ENCODE data around the gene MRPS27. TPM values are rescaled to one million over a fixed set of nuclear protein-coding genes. Genes with fewer than 3 reads are reported as not detected.
A peak's percentile ranks its signal among the peaks of the same experiment; 100 is the strongest.
"Not testable (repeated sequence)": the region's sequence is repeated elsewhere in the genome, so short reads cannot be mapped to it uniquely, and the experiment has no call there.

MRPS27 gene
- total and polyA plus RNA-seq, 9 of the 15 experiments (the other 6 are each of a cell fraction or from before 2014, with no cell fraction given) = 73.6 to 144 (median 106) TPM

DNA sequence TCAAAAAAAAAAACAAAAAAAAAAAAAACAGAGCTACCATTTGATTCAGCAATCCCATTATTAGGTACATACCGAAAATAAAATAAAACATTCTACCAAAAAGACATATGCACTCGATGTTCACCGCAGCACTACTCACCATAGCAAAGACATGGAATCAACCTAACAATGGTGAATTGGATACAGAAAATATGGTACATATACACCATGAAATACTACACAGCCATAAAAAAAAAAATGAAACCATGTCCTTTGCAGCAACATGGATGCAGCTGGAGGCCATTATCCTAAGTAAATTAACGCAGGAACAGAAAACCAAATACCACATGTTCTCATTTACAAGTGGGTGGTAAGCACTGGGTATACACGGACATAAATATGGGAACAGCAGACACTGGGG, 21.3 kb downstream of the MRPS27 start (continued):
- TF ChIP-seq KAT2B (IDR thresholded peaks at IDR 0.05; ENCODE audit: low read depth, low read length) (no peak), MCM7 (IDR thresholded peaks at IDR 0.05) (no peak), NCOA2 (IDR thresholded peaks at IDR 0.05; ENCODE audit: partially characterized antibody in 2 of 2) (no peak), PTTG1 (tag; IDR thresholded peaks at IDR 0.05; ENCODE audit: low read depth) (no peak), TBL1XR1 (IDR thresholded peaks at IDR 0.05; ENCODE audit: low read length in 2 of 2) (no peak)

DNA sequence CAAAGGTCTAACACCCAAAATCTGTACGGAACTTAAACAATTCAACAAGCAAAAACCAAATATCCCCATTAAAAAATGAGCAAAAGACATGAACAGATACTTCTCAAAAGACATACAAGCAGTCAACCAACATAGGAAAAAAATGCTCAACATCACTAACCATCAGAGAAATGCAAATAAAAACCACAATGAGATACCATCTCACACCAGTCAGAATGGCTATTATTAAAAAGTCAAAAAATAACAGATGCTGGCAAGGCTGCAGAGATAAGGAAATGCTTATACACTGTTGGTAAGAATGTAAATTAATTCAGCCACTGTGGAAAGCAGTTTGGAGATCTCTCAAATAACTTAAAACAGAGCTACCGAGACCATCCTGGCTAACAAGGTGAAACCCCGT, 21.9 kb downstream of the MRPS27 start:
- WGBS (ENCODE audit: insufficient coverage, low coverage, missing lambda C conversion rate) = 92% methylated on average over 3 of the region's 3 CpGs

More for the DNA sequence above, 21.9 kb downstream of the MRPS27 start:
- CTCF ChIA-PET (ENCODE audit: low intra/inter-chr PET ratio); DNase-seq (ENCODE audit: extremely low read depth in 1 of 4, low spot score in 3 of 4); H3K9me3 ChIP-seq (replicated peaks; ENCODE audit: control insufficient read depth, insufficient read depth, low read depth, low read length); H3K27me3 ChIP-seq (ENCODE audit: control insufficient read depth in 2 of 2, insufficient read depth in 2 of 2, low read length in 2 of 2); H3K4me2 ChIP-seq (ENCODE audit: insufficient read depth, low read length); H2AFZ ChIP-seq (ENCODE audit: low read depth, low read length); in situ Hi-C loops (cut with MboI); H4K20me1 ChIP-seq (replicated peaks; ENCODE audit: control insufficient read depth, insufficient read depth, low read length); H3K4me3 ChIP-seq; H3K27ac ChIP-seq (ENCODE audit: extremely low read depth, low read depth, low read length); H3K9ac ChIP-seq (ENCODE audit: insufficient read depth in 1 of 2, low read depth in 2 of 2, low read length in 2 of 2); FAIRE-seq; BruUV-seq (replicated peaks); H3K9me1 ChIP-seq (ENCODE audit: control insufficient read depth, insufficient read depth, low read length); intact Hi-C loops (cut with micrococcal nuclease); ATAC-seq; TF ChIP-seq MYBL2 (CRISPR knock-in tag; IDR thresholded peaks at IDR 0.05; ENCODE audit: borderline replicate concordance); FOXM1 (CRISPR knock-in tag; IDR thresholded peaks at IDR 0.05; ENCODE audit: low read depth): not testable (repeated sequence)
- TF ChIP-seq DPF2 (IDR thresholded peaks at IDR 0.05) = peak; percentile 49; the same call in 1 of the 2 replicates
- 0 out of 2 replicates have a peak, but pooled peaks have one; percentile 15 for TF ChIP-seq TAL1 (IDR thresholded peaks at IDR 0.05)
- TF ChIP-seq AFF1 (IDR thresholded peaks at IDR 0.05; ENCODE audit: low read depth in 1 of 2, partially characterized antibody in 2 of 2) = peak in 1 of 2 experiments; percentile 39
- peak; percentile 69 for TF ChIP-seq MYBL2 (IDR thresholded peaks at IDR 0.05; ENCODE audit: low read depth)
- peak; percentile 91 for TF ChIP-seq FOXM1 (IDR thresholded peaks at IDR 0.05; ENCODE audit: low read depth)
- peak; percentile 56 for TF ChIP-seq ARID1B (IDR thresholded peaks at IDR 0.05)
- TF ChIP-seq EP400 (IDR thresholded peaks at IDR 0.05) = peak; percentile 18; the same call in 1 of the 2 replicates
- TF ChIP-seq SMARCA4 (IDR thresholded peaks at IDR 0.05) = 0 out of 2 replicates have a peak, but pooled peaks have one; percentile 28
- peak; percentile 21; the same call in 1 of the 2 replicates for TF ChIP-seq SMARCE1 (IDR thresholded peaks at IDR 0.05)
- peak; percentile 41; the same call in 1 of the 2 replicates for TF ChIP-seq CHAMP1 (IDR thresholded peaks at IDR 0.05)
- TF ChIP-seq CC2D1A (IDR thresholded peaks at IDR 0.05) = peak; percentile 55; the same call in 1 of the 2 replicates
- H3K36me3 ChIP-seq (ENCODE audit: control insufficient read depth, insufficient read depth, low read length) = peaks cover 82% of the 10 kb centered on the region
- peaks cover 56% of the 10 kb centered on the region for H3K79me2 ChIP-seq (ENCODE audit: control insufficient read depth, insufficient read depth, low read length)
- peaks cover 3 to 11% of the 10 kb centered on the region in 2 experiments; a peak in 3 of 5 replicates for H3K4me1 ChIP-seq (replicated peaks in 1 of 2; ENCODE audit: control insufficient read depth in 2 of 2, insufficient read depth in 2 of 2, low read length in 2 of 2)
- POLR2A ChIA-PET = interaction anchor here (1.4 kb wide), 1 partner anchor 13 kb away, joined by 3 read pairs; no protein-coding TSS in a partner anchor
